GM21367 (cell line): ENCODE results near the gene NDE1.
"Not testable (repeated sequence)": the region's sequence is repeated elsewhere in the genome, so short reads cannot be mapped to it uniquely, and the experiment has no call there.

Source experiments
- ATAC-seq: cut with Tn5 transposase; IDR thresholded peaks from one replicate; pipeline ENCODE4 v1.9.1; 2021; ENCODE audit not compliant: unreplicated experiment

NDE1 gene

GRCh38 chr16:15691046-15691445, 41.0 kb downstream of the NDE1 start:
- no peak for ATAC-seq

- not testable (repeated sequence) for ATAC-seq
These were observed 42.5 kb downstream of the NDE1 start for GRCh38 chr16:15692508-15692907.

GRCh38 chr16:15694499-15694898, 44.5 kb downstream of the NDE1 start:
- ATAC-seq = no peak

- no peak for ATAC-seq
These were observed 49.8 kb downstream of the NDE1 start for GRCh38 chr16:15699819-15700218.

GRCh38 chr16:15701367-15701766, 51.3 kb downstream of the NDE1 start:
- no peak for ATAC-seq

GRCh38 chr16:15701975-15702970, 52.2 kb downstream of the NDE1 start:
- ATAC-seq = no peak

GRCh38 chr16:15703029-15703736, 53.1 kb downstream of the NDE1 start:
- no peak for ATAC-seq

GRCh38 chr16:15704545-15704987, 54.5 kb downstream of the NDE1 start:
- no peak for ATAC-seq

GRCh38 chr16:15705064-15705565, 55.1 kb downstream of the NDE1 start:
- ATAC-seq = no peak

GRCh38 chr16:15707332-15707731, 57.3 kb downstream of the NDE1 start:
- no peak for ATAC-seq

- no peak for ATAC-seq
These were observed 58.1 kb downstream of the NDE1 start for GRCh38 chr16:15708096-15708495.

GRCh38 chr16:15708997-15709396, 59.0 kb downstream of the NDE1 start:
- no peak for ATAC-seq

GRCh38 chr16:15714393-15715172, 64.5 kb downstream of the NDE1 start:
- no peak for ATAC-seq

- ATAC-seq = no peak
These were observed 65.2 kb downstream of the NDE1 start for GRCh38 chr16:15715221-15715620.

GRCh38 chr16:15716694-15717447, 66.8 kb downstream of the NDE1 start:
- ATAC-seq = no peak

GRCh38 chr16:15721018-15721417, 71.0 kb downstream of the NDE1 start:
- no peak for ATAC-seq

GRCh38 chr16:15723808-15724207, 73.8 kb downstream of the NDE1 start:
- no peak for ATAC-seq

GRCh38 chr16:15725641-15726240, 75.7 kb downstream of the NDE1 start:
- no peak for ATAC-seq

GRCh38 chr16:15726715-15727114, 76.7 kb downstream of the NDE1 start:
- ATAC-seq = no peak

- not testable (repeated sequence) for ATAC-seq
These were observed 77.7 kb downstream of the NDE1 start for GRCh38 chr16:15727697-15728096.
